Gastrocnemius medialis (tissue), 4 donors: ENCODE measurements around the gene LAMP1. TPM values are rescaled to one million over a fixed set of nuclear protein-coding genes. Genes with fewer than 3 reads are reported as not detected.
A peak's percentile ranks its signal among the peaks of the same experiment; 100 is the strongest.

Experiments used
- ATAC-seq, 2 donors: fragments of 150-250 bp; one replicate each; pipeline ENCODE4 v1.9.1; 2016
- DNase-seq, 2 donors: peaks; one replicate each; pipeline ENCODE4 v3.0.0-alpha.2; 2019
- H3K27ac ChIP-seq, 4 donors: fragments of 200-600 bp; sonication (generic); 1 replicate in 1 of 4; 2 replicates in 3 of 4; pipeline ENCODE4 v1.5.1; 2016 to 2018; ENCODE audit warnings: mild to moderate bottlenecking in 2 of 4, moderate library complexity in 1 of 4
- H3K27me3 ChIP-seq, 3 donors: fragments of 200-600 bp; sonication (generic) in 2 of 3; 1 replicate in 1 of 3; 2 replicates in 2 of 3; pipeline versions ENCODE4 v1.5.1 to v1.6.0; 2016 to 2019; ENCODE audit warnings: mild to moderate bottlenecking in 1 of 3, moderate library complexity in 1 of 3
- H3K36me3 ChIP-seq, 2 donors: fragments of 200-600 bp; sonication (generic) in 1 of 2; one replicate each; pipeline ENCODE4 v1.5.1; 2017 to 2018
- H3K4me1 ChIP-seq, 2 donors: fragments of 200-600 bp; sonication (generic) in 1 of 2; one replicate each; pipeline ENCODE4 v1.5.1; 2016 to 2017; ENCODE audit warnings: mild to moderate bottlenecking in 2 of 2
- H3K4me3 ChIP-seq, 4 donors: fragments of 200-600 bp; sonication (generic) in 3 of 4; 1 replicate in 1 of 4; 2 replicates in 3 of 4; pipeline ENCODE4 v1.5.1; 2016 to 2019; ENCODE audit warnings: mild to moderate bottlenecking in 2 of 4
- H3K9me3 ChIP-seq, 3 donors: fragments of 200-600 bp; sonication (generic) in 2 of 3; 1 replicate in 1 of 3; 2 replicates in 2 of 3; pipeline ENCODE4 v1.5.1; 2016 to 2019
- POLR2A ChIP-seq, 2 donors: fragments of 450-650 bp; IDR thresholded peaks; one replicate each; pipeline ENCODE4 v1.6.1; 2017; ENCODE audit warnings: antibody characterized with exemption in 2 of 2, mild to moderate bottlenecking in 2 of 2, moderate library complexity in 2 of 2
- in situ Hi-C, 4 donors: fragments of 200-750 bp; cut with MboI; loops; one replicate each; pipeline versions ENCODE4 v1.15.0 to v1.8.0; 2017; ENCODE audit warnings: low sequenced_read_pairs in 4 of 4
- intact Hi-C: fragments of 100-400 bp; cut with DNase I; formaldehyde crosslinking; loops from one replicate; pipeline ENCODE4 v1.15.1; 2023; ENCODE audit warnings: low total_unique reads
- total RNA-seq, 4 donors: library from RNA; depleted of rRNA; stranded (reverse); fragments of >200 nt; gene quantifications; one replicate each; pipeline versions ENCODE4 v1.1.0 to v1.2.3, GENCODE V29; 2016
- TF ChIP-seq, protein P1 (sequence below), 5 experiments: fragments of 450-650 bp in 3 of 5; fragments of 200-600 bp in 2 of 5; sonication (generic) in 2 of 5; IDR thresholded peaks in 4 of 5; conservative IDR thresholded peaks in 1 of 5; 1 replicate in 4 of 5; 2 replicates in 1 of 5; pipeline ENCODE4 v1.5.1; 2016 to 2019; ENCODE audit warnings: antibody characterized with exemption in 5 of 5, mild to moderate bottlenecking in 3 of 5, moderate library complexity in 3 of 5

The LAMP1 gene
- total RNA-seq, 4 donors from 2014 or later, result 36.4 to 80.9 (median 66.9) TPM

DNA sequence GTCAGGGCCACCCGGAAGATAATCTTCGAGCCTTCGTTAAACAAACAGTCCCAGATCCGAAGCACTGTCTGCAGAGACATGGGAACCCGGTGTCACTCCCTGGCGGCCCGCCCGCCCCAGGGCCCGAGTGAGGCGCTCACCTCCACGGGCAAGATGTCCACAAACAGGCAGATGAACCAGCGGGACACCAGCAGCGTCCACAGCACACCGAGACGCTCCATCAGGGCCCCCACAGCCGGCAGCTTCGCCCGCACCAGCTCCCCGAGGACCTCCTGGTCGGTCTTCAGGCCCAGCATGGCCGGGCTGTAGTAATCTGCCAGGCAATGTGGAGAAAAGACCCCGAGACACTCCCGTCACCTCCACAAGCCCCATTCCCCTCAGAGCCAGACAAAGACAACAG, 28.7 kb downstream of the LAMP1 start:
- TF ChIP-seq, protein P1, sequence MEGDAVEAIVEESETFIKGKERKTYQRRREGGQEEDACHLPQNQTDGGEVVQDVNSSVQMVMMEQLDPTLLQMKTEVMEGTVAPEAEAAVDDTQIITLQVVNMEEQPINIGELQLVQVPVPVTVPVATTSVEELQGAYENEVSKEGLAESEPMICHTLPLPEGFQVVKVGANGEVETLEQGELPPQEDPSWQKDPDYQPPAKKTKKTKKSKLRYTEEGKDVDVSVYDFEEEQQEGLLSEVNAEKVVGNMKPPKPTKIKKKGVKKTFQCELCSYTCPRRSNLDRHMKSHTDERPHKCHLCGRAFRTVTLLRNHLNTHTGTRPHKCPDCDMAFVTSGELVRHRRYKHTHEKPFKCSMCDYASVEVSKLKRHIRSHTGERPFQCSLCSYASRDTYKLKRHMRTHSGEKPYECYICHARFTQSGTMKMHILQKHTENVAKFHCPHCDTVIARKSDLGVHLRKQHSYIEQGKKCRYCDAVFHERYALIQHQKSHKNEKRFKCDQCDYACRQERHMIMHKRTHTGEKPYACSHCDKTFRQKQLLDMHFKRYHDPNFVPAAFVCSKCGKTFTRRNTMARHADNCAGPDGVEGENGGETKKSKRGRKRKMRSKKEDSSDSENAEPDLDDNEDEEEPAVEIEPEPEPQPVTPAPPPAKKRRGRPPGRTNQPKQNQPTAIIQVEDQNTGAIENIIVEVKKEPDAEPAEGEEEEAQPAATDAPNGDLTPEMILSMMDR (IDR thresholded peaks at IDR 0.05 in 4 of 5, conservative IDR thresholded peaks at IDR 0.05 in 1 of 5), result no peak
- no peak for TF ChIP-seq POLR2A (IDR thresholded peaks at IDR 0.05)

DNA sequence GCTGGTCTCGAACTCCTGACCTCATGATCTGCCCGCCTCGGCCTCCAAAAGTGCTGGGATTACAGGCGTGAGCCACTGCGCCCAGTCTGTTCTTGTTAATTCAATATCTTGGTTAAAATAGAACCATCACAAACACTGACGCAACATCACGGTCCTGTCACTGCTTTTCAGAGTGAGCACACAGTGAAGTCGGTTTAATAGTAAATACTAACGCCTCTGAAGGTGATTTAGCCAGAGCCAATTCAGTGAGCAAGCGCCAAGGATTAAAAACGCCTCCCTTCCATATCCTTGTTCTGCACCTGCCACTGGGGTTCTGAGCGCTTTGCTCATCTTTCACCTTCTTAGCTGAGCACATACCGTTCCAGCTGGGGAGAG, 30.3 kb downstream of the LAMP1 start:
- TF ChIP-seq POLR2A (IDR thresholded peaks at IDR 0.05), result no peak
- TF ChIP-seq, protein P1 (IDR thresholded peaks at IDR 0.05 in 4 of 5, conservative IDR thresholded peaks at IDR 0.05 in 1 of 5), result no peak
- Histone ChIP-seq H3K27ac (peak overlapping the region; percentile 87 to 92 (median 88)), H3K36me3 (peaks cover 0 to 17% of the 10 kb centered on the region in 2 donors), H3K4me3 (no peak overlapping the region), H3K9me3 (no peaks in the 10 kb centered on the region), H3K4me1 (peaks cover 11 to 18% of the 10 kb centered on the region in 2 donors), H3K27me3 (no peaks in the 10 kb centered on the region)
- DNase-seq, result peak; percentile 68 to 84
- in situ Hi-C loops (no loop called here), intact Hi-C loops (loop anchor here (5.0 kb wide), 1 partner anchor 65 kb away; no protein-coding TSS in a partner anchor)
- ATAC-seq, result peak; percentile 95 to 97

More for the DNA sequence above, 28.7 kb downstream of the LAMP1 start:
- Histone ChIP-seq H3K27me3 (no peaks in the 10 kb centered on the region), H3K4me1 (peaks cover 11 to 18% of the 10 kb centered on the region in 2 donors), H3K27ac (peak overlapping the region in 3 of 4 donors; percentile 15 to 88 (median 57)), H3K4me3 (no peak overlapping the region), H3K9me3 (no peaks in the 10 kb centered on the region), H3K36me3 (peaks cover 0 to 32% of the 10 kb centered on the region in 2 donors)
- ATAC-seq (no peak), DNase-seq (no peak)
- intact Hi-C loops (loop anchor here (5.0 kb wide), 1 partner anchor 67 kb away; no protein-coding TSS in a partner anchor), in situ Hi-C loops (no loop called here)

DNA sequence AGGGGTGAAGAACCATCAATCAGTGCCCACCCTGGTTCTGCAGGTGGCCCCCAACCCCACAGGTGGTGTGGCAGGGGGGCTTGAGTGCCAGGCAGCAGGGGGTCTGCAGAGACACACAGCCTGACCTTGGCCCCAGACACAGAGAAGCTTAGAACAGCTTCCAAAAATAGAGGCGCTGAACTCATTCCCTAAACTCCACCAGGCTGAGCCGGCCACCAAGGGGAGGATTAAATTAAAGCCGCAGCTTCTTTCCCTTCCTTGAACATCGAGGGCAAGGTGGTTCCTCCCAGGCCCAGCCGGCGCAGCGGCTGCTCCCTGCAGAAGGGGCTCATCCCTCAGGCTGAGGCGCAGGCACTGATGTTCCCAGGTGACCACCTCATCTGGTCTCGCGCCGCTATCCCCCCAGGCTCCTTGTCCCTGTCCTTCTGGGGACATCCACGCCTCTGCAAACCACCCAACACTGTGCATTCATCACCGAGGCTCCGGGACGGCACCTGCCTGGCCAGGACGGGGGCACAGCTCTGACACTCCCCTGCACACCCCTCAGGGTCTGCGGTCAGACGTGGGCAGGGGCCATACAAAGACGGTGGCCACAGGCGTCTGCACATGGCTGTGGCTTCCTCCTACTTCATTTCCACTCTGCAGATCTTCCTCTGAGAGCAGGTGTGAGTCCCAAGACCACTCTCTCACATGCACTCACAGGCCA, 30.9 kb downstream of the LAMP1 start:
- H3K36me3 ChIP-seq, result peaks cover 0 to 13% of the 10 kb centered on the region in 2 donors
- H3K9me3 ChIP-seq, result no peaks in the 10 kb centered on the region

DNA sequence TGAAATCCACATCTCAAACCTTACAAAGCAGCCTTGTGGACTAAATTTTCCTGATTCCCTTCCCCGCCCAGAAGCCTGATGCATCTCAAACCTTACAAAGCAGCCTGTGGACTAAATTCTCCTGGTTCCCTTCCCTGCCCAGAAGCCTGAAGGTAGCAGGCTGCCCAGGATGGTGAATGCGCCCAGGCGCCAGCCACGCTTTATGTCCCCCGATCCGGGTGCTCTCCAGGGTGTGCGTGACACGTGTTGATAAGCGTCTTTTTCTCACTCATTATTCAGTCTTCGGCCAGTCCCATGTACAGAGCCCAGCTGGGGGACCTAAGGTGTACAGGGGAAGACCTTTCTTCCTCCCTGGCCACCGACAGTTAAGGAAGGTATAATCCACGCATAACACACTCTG, 31.8 kb downstream of the LAMP1 start:
- in situ Hi-C loops, result no loop called here
- intact Hi-C loops, result loop anchor here (5.0 kb wide), 1 partner anchor 63 kb away; no protein-coding TSS in a partner anchor
- Histone ChIP-seq H3K27me3 (no peaks in the 10 kb centered on the region), H3K36me3 (peaks cover 0 to 3% of the 10 kb centered on the region in 2 donors), H3K4me3 (no peak overlapping the region), H3K9me3 (no peaks in the 10 kb centered on the region), H3K4me1 (peaks cover 11 to 18% of the 10 kb centered on the region in 2 donors), H3K27ac (peak overlapping the region in 2 of 4 donors; percentile 88 to 92)
- ATAC-seq (no peak), DNase-seq (no peak)
- no peak for TF ChIP-seq POLR2A (IDR thresholded peaks at IDR 0.05)
- TF ChIP-seq, protein P1 (IDR thresholded peaks at IDR 0.05 in 4 of 5, conservative IDR thresholded peaks at IDR 0.05 in 1 of 5), result no peak

More for the DNA sequence above, 30.9 kb downstream of the LAMP1 start:
- TF ChIP-seq, protein P1 (IDR thresholded peaks at IDR 0.05 in 4 of 5, conservative IDR thresholded peaks at IDR 0.05 in 1 of 5), result peak in 1 of 5 experiments; percentile 12
- TF ChIP-seq POLR2A (IDR thresholded peaks at IDR 0.05), result no peak
- peak overlapping the region in 1 of 4 donors; percentile 35 for H3K4me3 ChIP-seq
- H3K4me1 ChIP-seq, result peaks cover 11 to 18% of the 10 kb centered on the region in 2 donors
- in situ Hi-C loops, result no loop called here
- intact Hi-C loops, result loop anchor here (5.0 kb wide), 1 partner anchor 64 kb away; no protein-coding TSS in a partner anchor
- peak in 1 of 2 donors; percentile 31 for DNase-seq
- H3K27me3 ChIP-seq, result no peaks in the 10 kb centered on the region
- ATAC-seq, result peak; percentile 84 to 85
- peak overlapping the region; percentile 87 to 92 (median 88) for H3K27ac ChIP-seq
